Right atrium auricular region (tissue), 2 donors: ENCODE data around the gene RGCC. TPM values are rescaled to one million over a fixed set of nuclear protein-coding genes. Genes with fewer than 3 reads are reported as not detected.
A peak's percentile ranks its signal among the peaks of the same experiment; 100 is the strongest.

Source experiments
- DNase-seq: peaks from one replicate; pipeline ENCODE4 v3.0.0-alpha.2; 2019; ENCODE audit warnings: low spot score
- H3K27ac ChIP-seq, 2 donors: fragments of 200-600 bp; sonication (generic); 1 replicate in 1 of 2; 2 replicates in 1 of 2; pipeline ENCODE4 v1.5.1; 2016 to 2019
- H3K27me3 ChIP-seq, 2 donors: fragments of 200-600 bp; sonication (generic); one replicate each; pipeline versions ENCODE4 v1.5.1 to v1.6.0; 2017 to 2019
- H3K36me3 ChIP-seq: fragments of 200-600 bp; sonication (generic); one replicate; pipeline ENCODE4 v1.5.1; 2016
- H3K4me1 ChIP-seq, 2 donors: fragments of 200-600 bp; sonication (generic); one replicate each; pipeline versions ENCODE4 v1.5.1 to v1.6.0; 2017 to 2019
- H3K4me3 ChIP-seq, 2 donors: fragments of 200-600 bp; sonication (generic); 1 replicate in 1 of 2; 2 replicates in 1 of 2; pipeline ENCODE4 v1.5.1; 2017 to 2019; ENCODE audit warnings: mild to moderate bottlenecking in 1 of 2, moderate library complexity in 1 of 2
- H3K9me3 ChIP-seq, 2 donors: fragments of 200-600 bp; sonication (generic); one replicate each; pipeline ENCODE4 v1.5.1; 2019
- total RNA-seq, 2 donors: library from RNA; depleted of rRNA; stranded (reverse); fragments of >200 nt; gene quantifications; one replicate each; pipeline ENCODE4 v1.1.0, GENCODE V29; 2016
- TF ChIP-seq, protein P1 (sequence below), 2 donors: fragments of 200-600 bp; sonication (generic); IDR thresholded peaks; one replicate each; pipeline ENCODE4 v1.5.1; 2019; ENCODE audit warnings: antibody characterized with exemption in 2 of 2

The RGCC gene
- total RNA-seq, 2 donors from 2014 or later: 53.9 to 94.8 TPM

DNA sequence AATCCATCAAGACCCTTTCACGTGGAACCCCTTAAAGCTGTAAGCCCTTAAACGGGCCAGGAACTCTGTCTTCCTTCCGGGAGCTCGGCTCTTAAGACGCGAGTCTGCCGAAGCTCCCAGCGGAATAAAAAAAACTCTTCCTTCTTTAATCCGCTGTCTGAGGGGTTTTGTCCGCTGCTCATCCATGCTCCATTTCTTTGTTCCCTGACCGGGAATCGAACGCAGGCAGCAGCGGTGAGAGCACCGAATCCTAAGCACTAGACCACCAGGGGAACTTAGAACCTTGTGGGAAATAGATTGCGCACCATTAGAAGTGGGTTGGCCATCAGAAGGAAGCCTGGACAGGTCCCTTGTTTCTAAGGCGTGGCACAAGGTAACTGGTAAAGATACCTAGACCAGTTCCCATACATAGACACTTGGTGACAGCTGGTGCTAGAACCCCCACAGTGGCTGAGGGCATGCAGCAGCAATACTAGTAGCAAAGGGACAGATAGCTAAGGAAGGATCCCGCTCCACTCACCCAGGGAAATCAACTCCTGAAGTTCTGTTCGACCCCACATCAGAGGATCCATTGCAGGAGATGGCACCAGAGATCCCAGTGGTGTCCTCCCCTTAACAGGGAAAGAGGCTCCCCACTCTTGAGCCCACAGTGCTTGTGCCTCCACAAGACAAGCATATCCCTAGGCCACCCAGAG, 1.5 kb upstream of the RGCC start:
- no peaks in the 10 kb centered on the region for H3K9me3 ChIP-seq
- no peak for DNase-seq
- TF ChIP-seq, protein P1, sequence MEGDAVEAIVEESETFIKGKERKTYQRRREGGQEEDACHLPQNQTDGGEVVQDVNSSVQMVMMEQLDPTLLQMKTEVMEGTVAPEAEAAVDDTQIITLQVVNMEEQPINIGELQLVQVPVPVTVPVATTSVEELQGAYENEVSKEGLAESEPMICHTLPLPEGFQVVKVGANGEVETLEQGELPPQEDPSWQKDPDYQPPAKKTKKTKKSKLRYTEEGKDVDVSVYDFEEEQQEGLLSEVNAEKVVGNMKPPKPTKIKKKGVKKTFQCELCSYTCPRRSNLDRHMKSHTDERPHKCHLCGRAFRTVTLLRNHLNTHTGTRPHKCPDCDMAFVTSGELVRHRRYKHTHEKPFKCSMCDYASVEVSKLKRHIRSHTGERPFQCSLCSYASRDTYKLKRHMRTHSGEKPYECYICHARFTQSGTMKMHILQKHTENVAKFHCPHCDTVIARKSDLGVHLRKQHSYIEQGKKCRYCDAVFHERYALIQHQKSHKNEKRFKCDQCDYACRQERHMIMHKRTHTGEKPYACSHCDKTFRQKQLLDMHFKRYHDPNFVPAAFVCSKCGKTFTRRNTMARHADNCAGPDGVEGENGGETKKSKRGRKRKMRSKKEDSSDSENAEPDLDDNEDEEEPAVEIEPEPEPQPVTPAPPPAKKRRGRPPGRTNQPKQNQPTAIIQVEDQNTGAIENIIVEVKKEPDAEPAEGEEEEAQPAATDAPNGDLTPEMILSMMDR (IDR thresholded peaks at IDR 0.05): no peak
- peaks cover 9% of the 10 kb centered on the region for H3K36me3 ChIP-seq
- no peak overlapping the region for H3K27ac ChIP-seq
- no peak overlapping the region for H3K4me3 ChIP-seq
- H3K4me1 ChIP-seq: peaks cover 0 to 24% of the 10 kb centered on the region in 2 donors
- H3K27me3 ChIP-seq: peaks cover 0 to 6% of the 10 kb centered on the region in 2 donors

DNA sequence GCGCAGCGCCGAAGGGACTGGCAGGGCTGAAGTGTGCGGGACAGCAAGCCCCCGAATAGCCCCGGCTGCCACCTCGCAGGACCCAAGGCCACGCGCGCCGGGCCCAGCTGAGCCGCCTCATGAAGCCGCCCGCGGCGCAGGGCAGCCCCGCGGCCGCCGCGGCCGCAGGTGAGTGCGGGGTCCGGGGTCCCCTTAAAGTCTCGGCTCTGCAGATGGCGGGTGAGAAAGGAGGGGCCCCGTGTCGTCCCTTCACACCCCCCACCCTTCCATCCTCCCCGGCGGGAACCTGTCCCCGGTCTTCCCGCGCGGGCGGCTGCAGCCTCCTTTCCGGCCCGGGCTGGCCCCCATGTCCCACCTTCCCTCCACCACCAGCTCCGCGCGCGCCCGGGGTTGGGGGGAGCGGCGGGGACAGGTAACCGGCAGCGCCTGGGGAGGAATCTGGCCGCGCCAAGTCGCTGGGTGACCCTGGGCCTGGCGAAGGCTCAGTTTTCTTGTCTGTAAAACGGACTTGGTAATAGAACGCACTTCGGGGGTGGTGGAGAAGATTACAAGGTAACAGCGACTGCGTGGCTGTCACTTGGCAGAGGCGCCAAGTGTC, 338 bp downstream of the RGCC start:
- Histone ChIP-seq H3K36me3 (peaks cover 9% of the 10 kb centered on the region), H3K27ac (peak overlapping the region; percentile 70 to 82), H3K4me3 (peak overlapping the region; percentile 59 to 68), H3K4me1 (peaks cover 0 to 24% of the 10 kb centered on the region in 2 donors), H3K27me3 (peaks cover 0 to 6% of the 10 kb centered on the region in 2 donors), H3K9me3 (no peaks in the 10 kb centered on the region)
- TF ChIP-seq, protein P1 (IDR thresholded peaks at IDR 0.05): no peak
- no peak for DNase-seq

DNA sequence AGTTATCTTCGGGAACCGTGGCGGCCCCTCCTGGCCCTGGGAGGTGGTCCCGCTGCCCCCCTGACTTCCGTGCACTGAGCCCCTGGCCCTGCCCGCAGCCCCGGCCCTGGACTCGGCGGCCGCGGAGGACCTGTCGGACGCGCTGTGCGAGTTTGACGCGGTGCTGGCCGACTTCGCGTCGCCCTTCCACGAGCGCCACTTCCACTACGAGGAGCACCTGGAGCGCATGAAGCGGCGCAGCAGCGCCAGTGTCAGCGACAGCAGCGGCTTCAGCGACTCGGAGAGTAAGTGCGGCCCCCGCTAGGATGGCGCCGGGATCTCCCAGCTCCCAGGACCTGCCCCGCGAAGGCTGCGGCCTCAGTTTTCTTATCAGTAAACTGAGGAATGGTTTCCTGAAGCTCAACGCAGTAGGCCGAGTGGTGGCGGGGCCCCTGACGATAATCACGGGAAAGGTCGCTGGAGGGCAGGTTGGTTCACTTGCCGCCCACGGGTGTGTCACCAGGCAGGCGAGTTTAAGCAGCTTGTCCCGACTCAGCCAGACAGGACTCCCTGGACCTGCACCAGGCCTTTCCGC, 924 bp downstream of the RGCC start:
- peaks cover 0 to 24% of the 10 kb centered on the region in 2 donors for H3K4me1 ChIP-seq
- H3K36me3 ChIP-seq: peaks cover 9% of the 10 kb centered on the region
- TF ChIP-seq, protein P1 (IDR thresholded peaks at IDR 0.05): no peak
- H3K4me3 ChIP-seq: peak overlapping the region; percentile 59 to 68
- no peak for DNase-seq
- H3K27ac ChIP-seq: peak overlapping the region; percentile 70 to 82
- no peaks in the 10 kb centered on the region for H3K9me3 ChIP-seq
- peaks cover 0 to 6% of the 10 kb centered on the region in 2 donors for H3K27me3 ChIP-seq

DNA sequence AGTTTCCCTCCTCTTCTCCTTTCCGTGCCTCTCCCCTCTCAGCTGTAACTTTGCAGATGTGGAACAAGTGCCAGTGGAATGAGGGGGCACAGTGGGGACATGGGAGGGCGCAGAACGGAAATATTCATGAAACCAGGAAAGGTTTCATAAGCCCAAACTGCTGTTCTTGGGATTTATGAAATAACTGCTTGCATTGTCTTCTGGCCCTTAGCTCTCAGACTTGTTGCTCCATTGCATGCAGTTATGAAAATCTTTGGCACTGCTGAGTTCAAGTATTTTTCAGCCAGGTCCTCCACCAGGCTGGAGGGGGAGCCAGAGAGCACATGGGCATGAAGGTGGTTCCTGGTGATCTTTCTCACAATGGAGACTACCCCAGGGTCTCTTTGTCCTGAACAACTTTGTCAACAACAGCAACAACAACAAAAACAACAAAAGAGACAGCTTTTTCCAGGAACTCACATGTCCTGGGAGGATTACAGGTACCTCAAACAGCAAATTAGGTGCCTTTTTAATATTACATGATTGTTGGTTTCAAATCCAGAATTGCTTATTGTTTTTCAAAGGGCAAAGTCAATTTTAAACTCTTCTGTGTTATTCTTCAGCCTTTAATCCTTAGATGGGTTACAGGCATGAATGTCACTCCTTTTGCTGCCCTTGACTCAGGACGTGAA, 1.5 kb downstream of the RGCC start:
- Histone ChIP-seq H3K27ac (peak overlapping the region; percentile 70 to 82), H3K4me1 (peaks cover 0 to 28% of the 10 kb centered on the region in 2 donors), H3K9me3 (no peaks in the 10 kb centered on the region), H3K4me3 (peak overlapping the region; percentile 59 to 68), H3K36me3 (peaks cover 9% of the 10 kb centered on the region), H3K27me3 (peaks cover 0 to 6% of the 10 kb centered on the region in 2 donors)
- no peak for DNase-seq
- TF ChIP-seq, protein P1 (IDR thresholded peaks at IDR 0.05): peak; percentile 32 to 61

DNA sequence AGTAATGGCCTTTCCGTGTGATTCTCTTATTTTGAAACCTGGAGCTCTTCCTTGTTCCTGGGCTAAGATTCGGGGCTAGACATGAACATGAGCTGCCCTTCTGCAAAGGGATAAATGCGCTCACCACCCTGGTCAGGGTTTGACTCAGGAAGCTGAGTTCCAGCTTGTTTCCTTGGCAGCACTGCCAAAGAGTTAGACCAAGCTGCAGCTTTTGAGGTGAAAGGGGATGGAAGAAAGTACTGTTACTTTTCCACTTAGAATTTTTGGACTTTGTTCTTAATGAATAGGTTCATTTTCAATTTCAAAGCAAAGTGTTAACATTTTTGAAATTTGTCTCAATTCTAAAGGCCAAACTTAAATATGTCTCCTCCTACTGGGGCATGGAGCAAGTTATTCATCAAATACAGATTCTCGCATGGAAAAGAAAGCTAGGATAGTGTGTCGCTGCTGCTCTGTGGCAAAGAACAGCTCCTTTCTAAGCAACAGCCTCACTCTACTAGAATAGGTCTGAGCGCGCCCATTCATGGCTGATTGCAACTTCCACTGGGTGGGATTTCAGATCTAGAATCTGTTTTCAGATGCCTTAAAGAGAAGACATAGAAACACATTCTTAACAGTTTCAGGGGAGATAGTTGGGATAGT, 2.2 kb downstream of the RGCC start:
- no peaks in the 10 kb centered on the region for H3K9me3 ChIP-seq

More for the DNA sequence above, 2.2 kb downstream of the RGCC start:
- no peak for DNase-seq
- Histone ChIP-seq H3K36me3 (peaks cover 9% of the 10 kb centered on the region), H3K27ac (peak overlapping the region; percentile 70 to 82), H3K4me1 (peaks cover 0 to 33% of the 10 kb centered on the region in 2 donors), H3K27me3 (peaks cover 0 to 6% of the 10 kb centered on the region in 2 donors), H3K4me3 (peak overlapping the region; percentile 59 to 68)
- TF ChIP-seq, protein P1 (IDR thresholded peaks at IDR 0.05): no peak
